K562 (cell line): ENCODE results near the gene PTTG1IP. TPM values are rescaled to one million over a fixed set of nuclear protein-coding genes. Genes with fewer than 3 reads are reported as not detected.

ENCODE experiments used
- ATAC-seq: fragments of 200-7000 bp; cut with Tn5 transposase; 3 replicates; pipeline ENCODE4 v1.9.1; 2020; ENCODE audit warnings: moderate library complexity
- BruUV-seq: library from RNA; stranded (reverse); fragments of 400-500 nt; replicated peaks from 2 replicates; lab custom pipeline; 2021; lab: Mats Ljungman, UMichigan
- CTCF ChIA-PET: fragments of 300-600 bp; formaldehyde crosslinking; extraction: SDS; loops from one replicate; lab custom pipeline; 2021; ENCODE audit warnings: low intra/inter-chr PET ratio; lab: Yijun Ruan, JAX
- POLR2A ChIA-PET: fragments of 300-600, 350-650 bp; sonication (Branson Sonifier 250); formaldehyde crosslinking; extraction: SDS; loops from one replicate; lab custom pipeline; 2021; ENCODE audit warnings: antibody characterized with exemption, inconsistent platforms; lab: Yijun Ruan, JAX
- DNase-seq, 4 experiments: peaks; one replicate each; pipeline versions ENCODE4 v3.0.0 to v3.0.0-alpha.2; 2011 to 2018; ENCODE audit warnings: low spot score in 3 of 4, mixed read lengths in 3 of 4; ENCODE audit errors: extremely low read depth in 1 of 4
- FAIRE-seq: peaks from 2 replicates; lab custom pipeline; 2011; peaks lifted over from hg19 to GRCh38; lab: Jason Lieb, UNC
- H2AFZ ChIP-seq: 2 replicates; pipeline ENCODE4 v1.6.0; 2011; ENCODE audit warnings: low read depth, low read length, control low read depth, inconsistent platforms
- H3K27ac ChIP-seq: fragments of 200-600 bp; 3 replicates; pipeline ENCODE4 v1.8.0; 2011; ENCODE audit warnings: low read depth, mild to moderate bottlenecking, control low read depth, inconsistent platforms, low read length, moderate library complexity, mixed read lengths; ENCODE audit errors: extremely low read depth
- H3K27me3 ChIP-seq, 2 experiments: fragments of 300-600 bp in 1 of 2; 2 replicates in 1 of 2; 3 replicates in 1 of 2; pipeline versions ENCODE4 v1.6.0 to v1.8.0; 2011; ENCODE audit warnings: inconsistent platforms in 2 of 2, low read length in 2 of 2, mild to moderate bottlenecking in 1 of 2, mixed read lengths in 1 of 2, moderate library complexity in 1 of 2; ENCODE audit not compliant: control insufficient read depth in 2 of 2, insufficient read depth in 2 of 2
- H3K36me3 ChIP-seq: fragments of 300-600 bp; 3 replicates; pipeline ENCODE4 v1.8.0; 2011; ENCODE audit warnings: mild to moderate bottlenecking, low read length, inconsistent platforms; ENCODE audit not compliant: control insufficient read depth, insufficient read depth
- H3K4me1 ChIP-seq, 2 experiments: fragments of 200-600 bp in 1 of 2; replicated peaks in 1 of 2; 2 replicates in 1 of 2; 3 replicates in 1 of 2; pipeline versions ENCODE4 v1.5.1 to v1.8.0; 2011; ENCODE audit warnings: inconsistent platforms in 2 of 2, low read length in 2 of 2, mild to moderate bottlenecking in 1 of 2, mixed read lengths in 1 of 2, moderate library complexity in 1 of 2; ENCODE audit not compliant: control insufficient read depth in 2 of 2, insufficient read depth in 2 of 2
- H3K4me2 ChIP-seq: 2 replicates; pipeline ENCODE4 v1.6.1; 2011; ENCODE audit warnings: low read length, control low read depth, inconsistent platforms, mixed read lengths; ENCODE audit not compliant: insufficient read depth
- H3K4me3 ChIP-seq: fragments of 200-600 bp; sonication (generic), shearing (Covaris generic); 2 replicates; pipeline ENCODE4 v1.5.1; 2016; ENCODE audit warnings: control low read depth, inconsistent platforms
- H3K79me2 ChIP-seq: fragments of 200-600 bp; 3 replicates; pipeline ENCODE4 v1.8.0; 2011; ENCODE audit warnings: low read length, inconsistent platforms; ENCODE audit not compliant: control insufficient read depth, insufficient read depth
- H3K9ac ChIP-seq, 2 experiments: 2 replicates each; pipeline versions ENCODE4 v1.6.0 to v1.6.1; 2011; ENCODE audit warnings: low read depth in 2 of 2, low read length in 2 of 2, control low read depth in 1 of 2, inconsistent platforms in 1 of 2, mild to moderate bottlenecking in 1 of 2, mixed read lengths in 1 of 2; ENCODE audit not compliant: insufficient read depth in 1 of 2
- H3K9me1 ChIP-seq: one replicate; pipeline ENCODE4 v1.6.0; 2011; ENCODE audit warnings: inconsistent platforms, mild to moderate bottlenecking, low read length, moderate library complexity; ENCODE audit not compliant: control insufficient read depth, insufficient read depth
- H3K9me3 ChIP-seq: replicated peaks from 2 replicates; pipeline ENCODE4 v1.5.1; 2011; ENCODE audit warnings: low read depth, low read length, inconsistent platforms; ENCODE audit not compliant: control insufficient read depth, insufficient read depth
- H4K20me1 ChIP-seq: replicated peaks from 2 replicates; pipeline ENCODE4 v1.6.1; 2011; ENCODE audit warnings: low read length, inconsistent platforms, mixed read lengths; ENCODE audit not compliant: control insufficient read depth, insufficient read depth
- EGR1 ChIP-seq: fragments of 450-650 bp; conservative IDR thresholded peaks from 2 replicates; pipeline ENCODE4 v1.6.1; 2017; ENCODE audit warnings: mild to moderate bottlenecking
- FOXA3 ChIP-seq, 2 experiments: fragments of 450-650 bp in 1 of 2; sonication (generic) in 1 of 2; formaldehyde crosslinking; IDR thresholded peaks in 1 of 2; conservative IDR thresholded peaks in 1 of 2; 2 replicates each; pipeline versions ENCODE4 v1.4.0 to v1.8.0; 2020 to 2022; ENCODE audit warnings: mild to moderate bottlenecking in 2 of 2, missing genetic modification reagents in 1 of 2
- HSF4 ChIP-seq: fragments of 250-450 bp; sonication (Bioruptor Pico); IDR thresholded peaks from 2 replicates; pipeline ENCODE4 v2.1.2; 2022; ENCODE audit warnings: mild to moderate bottlenecking, moderate library complexity, borderline replicate concordance
- SP1 ChIP-seq: sonication (generic); formaldehyde crosslinking; IDR thresholded peaks from 2 replicates; pipeline ENCODE4 v1.8.1; 2022; ENCODE audit warnings: mild to moderate bottlenecking, missing genetic modification reagents
- ZNF174 ChIP-seq: fragments of 250-450 bp; sonication (Bioruptor Pico); IDR thresholded peaks from 2 replicates; pipeline ENCODE4 v1.4.0; 2020; ENCODE audit warnings: mild to moderate bottlenecking
- ZNF407 ChIP-seq: fragments of 450-650 bp; IDR thresholded peaks from 2 replicates; pipeline ENCODE4 v1.6.1; 2016; ENCODE audit warnings: low read depth
- WGBS: fragments of 100-300 bp; shearing (Covaris generic); methylation state at CpG from one replicate; pipeline ENCODE4 v1.1.6; 2016; ENCODE audit warnings: low coverage, mixed read lengths; ENCODE audit not compliant: insufficient coverage; ENCODE audit errors: missing lambda C conversion rate; 5-methylcytosine and 5-hydroxymethylcytosine counted together
- in situ Hi-C: fragments of 300-500 bp; cut with MboI; formaldehyde crosslinking; loops from 4 replicates; pipeline ENCODE4 v1.15.0; 2018; ENCODE audit warnings: inconsistent platforms, mixed read lengths
- intact Hi-C: fragments of 100-400 bp; cut with micrococcal nuclease; formaldehyde crosslinking; loops from 2 replicates; pipeline ENCODE4 v1.14.2; 2022
- polyA plus RNA-seq, 8 experiments: library from polyadenylated mRNA; depleted of rRNA in 4 of 8; stranded (reverse) in 5 of 8; unstranded in 3 of 8; fragments of >200 nt; fragmentation: Nextera tagmentation in 2 of 8; fragmentation: Illumina TruSeq in 1 of 8; extraction: Ambion mirVana in 2 of 8; extraction: Trizol in 1 of 8; gene quantifications; 2 replicates each; pipeline versions ENCODE4 v1.2.1 to v1.2.3, GENCODE V29; 2011 to 2014; ENCODE audit warnings: inconsistent platforms in 1 of 8, missing spikeins in 1 of 8
- total RNA-seq, 7 experiments: library from RNA; depleted of rRNA in 6 of 7; stranded (reverse); fragments of >200 nt in 6 of 7; fragmentation: Illumina TruSeq in 2 of 7; extraction: Trizol in 2 of 7; gene quantifications; 2 replicates each; pipeline versions ENCODE4 v1.2.1 to v1.2.3, GENCODE V29; 2011 to 2021; ENCODE audit warnings: low replicate concordance in 1 of 7
- TF ChIP-seq, protein P1 (sequence below): fragments of 150-350 bp; conservative IDR thresholded peaks from 2 replicates; pipeline ENCODE4 v1.6.1; 2014; ENCODE audit warnings: low read length

PTTG1IP gene
- total and polyA plus RNA-seq, 9 of the 15 experiments (the other 6 are each of a cell fraction or from before 2014, with no cell fraction given) = 5.0 to 99.3 (median 82.4) TPM

- 68% methylated on average over 12 of the region's 12 CpGs for WGBS
- ChIA-PET CTCF (no interaction called here), POLR2A (interaction anchor here (0.7 kb wide), 1 partner anchor 13 kb away, joined by 4 read pairs; no protein-coding TSS in a partner anchor)
- peaks cover 41% of the 10 kb centered on the region for H3K36me3 ChIP-seq
- no TSS peak for BruUV-seq
- H3K9me3 ChIP-seq = no peaks in the 10 kb centered on the region
- in situ Hi-C loops = no loop called here
- no peak overlapping the region for H3K9ac ChIP-seq
- H3K27me3 ChIP-seq = no peaks in the 10 kb centered on the region
- ATAC-seq = no peak
- no peak overlapping the region for H3K27ac ChIP-seq
- H3K4me3 ChIP-seq = no peak overlapping the region
- H3K9me1 ChIP-seq = peaks cover 26% of the 10 kb centered on the region
- peaks cover 40 to 59% of the 10 kb centered on the region in 2 experiments for H3K4me1 ChIP-seq
- peaks cover 94% of the 10 kb centered on the region for H3K79me2 ChIP-seq
- H4K20me1 ChIP-seq = peaks cover 57% of the 10 kb centered on the region
- no peak for FAIRE-seq
- TF ChIP-seq ZNF407 (no peak), EGR1 (no peak), HSF4 (no peak), SP1 (CRISPR knock-in tag) (no peak), FOXA3 (CRISPR knock-in tag; conservative IDR thresholded peaks at IDR 0.05 in 1 of 2, IDR thresholded peaks at IDR 0.05 in 1 of 2) (no peak), ZNF174 (CRISPR knock-in tag) (no peak)
- TF ChIP-seq, protein P1, sequence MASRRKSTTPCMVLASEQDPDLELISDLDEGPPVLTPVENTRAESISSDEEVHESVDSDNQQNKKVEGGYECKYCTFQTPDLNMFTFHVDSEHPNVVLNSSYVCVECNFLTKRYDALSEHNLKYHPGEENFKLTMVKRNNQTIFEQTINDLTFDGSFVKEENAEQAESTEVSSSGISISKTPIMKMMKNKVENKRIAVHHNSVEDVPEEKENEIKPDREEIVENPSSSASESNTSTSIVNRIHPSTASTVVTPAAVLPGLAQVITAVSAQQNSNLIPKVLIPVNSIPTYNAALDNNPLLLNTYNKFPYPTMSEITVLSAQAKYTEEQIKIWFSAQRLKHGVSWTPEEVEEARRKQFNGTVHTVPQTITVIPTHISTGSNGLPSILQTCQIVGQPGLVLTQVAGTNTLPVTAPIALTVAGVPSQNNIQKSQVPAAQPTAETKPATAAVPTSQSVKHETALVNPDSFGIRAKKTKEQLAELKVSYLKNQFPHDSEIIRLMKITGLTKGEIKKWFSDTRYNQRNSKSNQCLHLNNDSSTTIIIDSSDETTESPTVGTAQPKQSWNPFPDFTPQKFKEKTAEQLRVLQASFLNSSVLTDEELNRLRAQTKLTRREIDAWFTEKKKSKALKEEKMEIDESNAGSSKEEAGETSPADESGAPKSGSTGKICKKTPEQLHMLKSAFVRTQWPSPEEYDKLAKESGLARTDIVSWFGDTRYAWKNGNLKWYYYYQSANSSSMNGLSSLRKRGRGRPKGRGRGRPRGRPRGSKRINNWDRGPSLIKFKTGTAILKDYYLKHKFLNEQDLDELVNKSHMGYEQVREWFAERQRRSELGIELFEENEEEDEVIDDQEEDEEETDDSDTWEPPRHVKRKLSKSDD = no peak
- TF ChIP-seq, all 486 proteins: peak for 0
- DNase-seq = no peak
- H3K4me2 ChIP-seq = no peak overlapping the region
- intact Hi-C loops = no loop called here
- H2AFZ ChIP-seq = no peak overlapping the region
Observed at GRCh38 chr21:44867999-44868700, 5.3 kb downstream of the PTTG1IP start.
